Endothelial cell (in vitro differentiated cells): ENCODE data around the gene LCE1F. TPM values are rescaled to one million over a fixed set of nuclear protein-coding genes. Genes with fewer than 3 reads are reported as not detected.

ENCODE experiments used
- DNase-seq: peaks from one replicate; pipeline ENCODE4 v3.0.0; 2021; ENCODE audit warnings: low spot score
- H3K27ac Mint-ChIP-seq: one replicate; pipeline ENCODE4 v1.8.0; 2021; ENCODE audit warnings: mixed read lengths, inconsistent platforms; ENCODE audit not compliant: unreplicated experiment
- H3K27me3 Mint-ChIP-seq: one replicate; pipeline ENCODE4 v1.8.0; 2021; ENCODE audit warnings: mild to moderate bottlenecking, moderate library complexity, mixed read lengths, inconsistent platforms; ENCODE audit not compliant: unreplicated experiment
- H3K36me3 Mint-ChIP-seq: one replicate; pipeline ENCODE4 v1.8.0; 2021; ENCODE audit warnings: mild to moderate bottlenecking, low read depth, mixed read lengths, inconsistent platforms; ENCODE audit not compliant: unreplicated experiment
- H3K4me1 Mint-ChIP-seq: one replicate; pipeline ENCODE4 v1.8.0; 2021; ENCODE audit warnings: mild to moderate bottlenecking, mixed read lengths, inconsistent platforms; ENCODE audit not compliant: unreplicated experiment
- H3K4me3 Mint-ChIP-seq: one replicate; pipeline ENCODE4 v1.8.0; 2021; ENCODE audit warnings: mild to moderate bottlenecking, mixed read lengths, inconsistent platforms; ENCODE audit not compliant: unreplicated experiment
- H3K9me3 Mint-ChIP-seq: one replicate; pipeline ENCODE4 v1.8.0; 2021; ENCODE audit warnings: mixed read lengths, inconsistent platforms; ENCODE audit not compliant: unreplicated experiment
- total RNA-seq: library from RNA; stranded (reverse); fragmentation: NEBNext Ultra II Directional; extraction: Animal tissue kit (Norgen Biotek cat#: 25700); gene quantifications from one replicate; pipeline ENCODE4 v1.2.1, GENCODE V29; 2021; ENCODE audit not compliant: unreplicated experiment
- TF ChIP-seq, protein P1 (sequence below): fragments of 200-600 bp; sonication (generic); IDR thresholded peaks from one replicate; pipeline ENCODE4 v1.5.0; 2021; ENCODE audit warnings: antibody characterized with exemption; ENCODE audit not compliant: unreplicated experiment

The LCE1F gene
- total RNA-seq, 1 donor from 2014 or later = not detected

DNA sequence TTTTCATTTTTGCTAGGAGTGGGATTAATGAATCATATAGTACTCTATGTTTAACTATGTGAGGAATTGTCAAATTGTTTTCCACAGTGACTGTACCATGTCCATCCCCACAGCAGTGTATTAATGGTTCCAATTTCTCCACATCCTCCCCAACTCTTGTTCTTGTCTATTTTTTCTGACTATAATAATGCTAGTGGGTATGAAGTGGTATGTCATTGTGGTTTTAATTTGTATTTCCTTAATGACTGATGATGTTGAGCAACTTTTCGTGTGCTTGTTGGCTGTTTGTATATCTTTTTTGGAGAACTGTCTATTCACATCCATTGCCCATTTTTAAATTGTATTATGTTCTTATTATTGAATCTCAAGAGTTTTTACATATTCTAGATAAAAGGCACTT is 27.1 kb upstream of the LCE1F start:
- Mint-ChIP-seq H3K27ac (no peak overlapping the region), H3K4me3 (no peak overlapping the region), H3K36me3 (no peaks in the 10 kb centered on the region), H3K4me1 (no peaks in the 10 kb centered on the region), H3K27me3 (no peaks in the 10 kb centered on the region), H3K9me3 (no peaks in the 10 kb centered on the region)
- TF ChIP-seq, protein P1, sequence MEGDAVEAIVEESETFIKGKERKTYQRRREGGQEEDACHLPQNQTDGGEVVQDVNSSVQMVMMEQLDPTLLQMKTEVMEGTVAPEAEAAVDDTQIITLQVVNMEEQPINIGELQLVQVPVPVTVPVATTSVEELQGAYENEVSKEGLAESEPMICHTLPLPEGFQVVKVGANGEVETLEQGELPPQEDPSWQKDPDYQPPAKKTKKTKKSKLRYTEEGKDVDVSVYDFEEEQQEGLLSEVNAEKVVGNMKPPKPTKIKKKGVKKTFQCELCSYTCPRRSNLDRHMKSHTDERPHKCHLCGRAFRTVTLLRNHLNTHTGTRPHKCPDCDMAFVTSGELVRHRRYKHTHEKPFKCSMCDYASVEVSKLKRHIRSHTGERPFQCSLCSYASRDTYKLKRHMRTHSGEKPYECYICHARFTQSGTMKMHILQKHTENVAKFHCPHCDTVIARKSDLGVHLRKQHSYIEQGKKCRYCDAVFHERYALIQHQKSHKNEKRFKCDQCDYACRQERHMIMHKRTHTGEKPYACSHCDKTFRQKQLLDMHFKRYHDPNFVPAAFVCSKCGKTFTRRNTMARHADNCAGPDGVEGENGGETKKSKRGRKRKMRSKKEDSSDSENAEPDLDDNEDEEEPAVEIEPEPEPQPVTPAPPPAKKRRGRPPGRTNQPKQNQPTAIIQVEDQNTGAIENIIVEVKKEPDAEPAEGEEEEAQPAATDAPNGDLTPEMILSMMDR = no peak
- no peak for DNase-seq

DNA sequence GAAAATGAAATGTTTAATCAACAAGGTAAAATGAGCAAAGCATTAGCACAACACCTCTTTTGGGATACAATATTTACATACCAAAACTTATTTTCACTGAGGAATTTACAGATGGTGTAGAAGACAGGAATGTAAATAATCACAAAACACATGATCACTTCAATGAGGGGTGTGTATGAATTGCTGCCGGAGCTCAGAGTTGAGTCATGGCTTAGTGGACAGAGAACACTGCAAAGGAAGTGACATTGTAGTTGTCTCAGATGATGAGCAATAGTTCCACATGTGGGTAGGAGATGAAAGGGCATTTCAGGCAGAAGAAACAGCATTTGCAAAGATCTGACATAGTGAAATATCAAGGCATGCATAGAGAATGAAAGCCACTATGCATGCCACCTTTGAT is 22.7 kb upstream of the LCE1F start:
- no peaks in the 10 kb centered on the region for H3K36me3 Mint-ChIP-seq
- no peak overlapping the region for H3K27ac Mint-ChIP-seq
- no peak for DNase-seq
- no peak overlapping the region for H3K4me3 Mint-ChIP-seq
- H3K27me3 Mint-ChIP-seq = no peaks in the 10 kb centered on the region
- TF ChIP-seq, protein P1 = no peak
- H3K4me1 Mint-ChIP-seq = no peaks in the 10 kb centered on the region
- H3K9me3 Mint-ChIP-seq = no peaks in the 10 kb centered on the region

DNA sequence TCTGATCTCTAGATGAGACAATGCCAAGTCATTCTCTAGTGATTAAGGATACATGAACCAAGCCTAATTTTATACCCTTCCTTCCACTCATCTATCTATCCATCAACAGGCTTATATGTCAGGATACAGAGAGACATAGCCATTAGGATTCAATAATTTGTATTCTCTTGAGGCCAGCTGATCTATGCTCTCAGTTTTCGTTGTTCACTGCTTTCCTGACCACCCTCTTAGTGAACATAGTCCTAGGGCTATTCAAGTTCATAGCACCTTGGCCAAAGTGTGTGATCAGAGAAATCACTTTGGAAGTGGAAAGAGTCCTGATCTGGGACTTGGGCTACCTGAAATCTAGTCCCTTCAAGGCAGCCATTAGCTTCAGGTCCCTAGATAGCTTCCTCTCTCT is 21.4 kb upstream of the LCE1F start:
- H3K9me3 Mint-ChIP-seq = no peaks in the 10 kb centered on the region
- no peaks in the 10 kb centered on the region for H3K36me3 Mint-ChIP-seq
- H3K27me3 Mint-ChIP-seq = no peaks in the 10 kb centered on the region
- H3K4me3 Mint-ChIP-seq = no peak overlapping the region
- H3K4me1 Mint-ChIP-seq = peaks cover 4% of the 10 kb centered on the region
- DNase-seq = no peak
- H3K27ac Mint-ChIP-seq = no peak overlapping the region
- TF ChIP-seq, protein P1 = no peak

DNA sequence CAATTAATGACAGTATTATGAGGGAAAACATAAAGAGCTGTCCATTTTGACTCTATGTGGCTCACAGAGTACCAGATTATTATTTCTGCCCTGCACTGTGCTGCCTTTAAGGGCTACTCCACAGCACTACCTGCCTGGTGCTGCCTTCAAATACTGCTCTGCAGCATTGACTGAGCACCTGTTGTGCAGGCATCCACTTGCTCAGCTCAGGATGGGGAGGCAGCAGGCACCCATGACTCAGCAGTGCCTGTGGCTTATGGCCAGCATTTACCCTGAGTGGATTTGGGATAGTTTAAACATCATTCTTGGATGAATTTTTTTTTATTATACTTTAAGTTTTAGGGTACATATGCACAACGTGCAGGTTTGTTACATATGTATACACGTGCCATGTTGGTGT is 18.1 kb upstream of the LCE1F start:
- H3K36me3 Mint-ChIP-seq = no peaks in the 10 kb centered on the region

DNA sequence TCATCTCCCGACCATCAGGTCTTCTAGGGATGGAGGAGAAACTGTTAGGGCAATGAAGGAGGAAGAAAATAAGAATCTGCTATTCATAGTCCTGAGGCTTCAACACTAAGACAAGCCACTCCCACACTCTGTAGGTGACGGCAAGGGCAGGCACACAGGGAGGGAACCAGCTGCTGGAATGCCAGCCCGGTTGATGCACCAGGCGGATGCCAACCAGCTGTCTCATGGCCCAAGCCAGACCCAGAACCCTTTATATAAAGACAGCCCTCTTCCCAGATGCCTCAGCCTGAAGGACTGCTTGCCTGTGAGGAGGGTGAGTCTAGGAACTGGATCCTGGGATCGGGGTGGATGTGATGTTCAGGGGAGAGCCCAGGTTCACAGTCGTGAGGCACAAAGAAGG is 17.2 kb upstream of the LCE1F start, which contains the start of gene KPRP:
Gene KPRP (plus strand): TSS at position 279 of the 400 bp plus-strand sequence. CDS start 1,564 bp downstream, outside the sequence.
- TF ChIP-seq, protein P1 = no peak

More for the DNA sequence above, 18.1 kb upstream of the LCE1F start:
- Mint-ChIP-seq H3K4me1 (peaks cover 4% of the 10 kb centered on the region), H3K27me3 (peaks cover 4% of the 10 kb centered on the region), H3K9me3 (no peaks in the 10 kb centered on the region), H3K4me3 (no peak overlapping the region), H3K27ac (no peak overlapping the region)
- TF ChIP-seq, protein P1 = no peak
- no peak for DNase-seq

More for the DNA sequence above, 17.2 kb upstream of the LCE1F start, which contains the start of gene KPRP:
- peaks cover 4% of the 10 kb centered on the region for H3K27me3 Mint-ChIP-seq
- H3K27ac Mint-ChIP-seq = no peak within 1 kb of the TSS
- H3K36me3 Mint-ChIP-seq = no peaks in the 10 kb centered on the region
- H3K9me3 Mint-ChIP-seq = no peaks in the 10 kb centered on the region
- H3K4me3 Mint-ChIP-seq = no peak within 1 kb of the TSS
- peaks cover 4% of the 10 kb centered on the region for H3K4me1 Mint-ChIP-seq
- DNase-seq = no peak
